CD4-positive, alpha-beta T cell (primary cell): ENCODE measurements around the gene FAM107B. TPM values are rescaled to one million over a fixed set of nuclear protein-coding genes. Genes with fewer than 3 reads are reported as not detected.

ENCODE experiments used
- ATAC-seq: fragments of 200-7000 bp; cut with Tn5 transposase; one replicate; pipeline ENCODE4 v1.10.0; 2022; ENCODE audit warnings: mild to moderate bottlenecking; ENCODE audit not compliant: poor library complexity
- CTCF ChIA-PET: fragments of 350-600 bp; sonication (Branson Sonifier 250); formaldehyde crosslinking; loops from one replicate; lab custom pipeline; 2021; ENCODE audit warnings: antibody characterized with exemption, inconsistent platforms; lab: Charles Lee
- POLR2A ChIA-PET: fragments of 350-600 bp; sonication (Branson Sonifier 250); formaldehyde crosslinking; loops from one replicate; lab custom pipeline; 2021; ENCODE audit warnings: antibody characterized with exemption, inconsistent platforms; lab: Charles Lee
- DNase-seq, 14 experiments: peaks; one replicate each; pipeline ENCODE4 v3.0.0-alpha.2; 2013 to 2020; ENCODE audit warnings: mixed read lengths in 2 of 14
- H3K27ac ChIP-seq, 2 donors: one replicate each; pipeline versions ENCODE4 v1.5.1 to v1.7.0; 2013; ENCODE audit warnings: low read length in 2 of 2, low read depth in 1 of 2, mild to moderate bottlenecking in 1 of 2
- H3K27me3 ChIP-seq, 2 experiments: 1 replicate in 1 of 2; 2 replicates in 1 of 2; pipeline versions ENCODE4 v1.6.1 to v1.7.0; 2013; ENCODE audit warnings: low read length in 2 of 2, control low read depth in 1 of 2, mild to moderate bottlenecking in 1 of 2, moderate library complexity in 1 of 2; ENCODE audit not compliant: insufficient read depth in 2 of 2, control insufficient read depth in 1 of 2
- H3K36me3 ChIP-seq: one replicate; pipeline ENCODE4 v1.6.1; 2013; ENCODE audit warnings: low read length, control low read depth; ENCODE audit not compliant: insufficient read depth
- H3K4me1 ChIP-seq: one replicate; pipeline ENCODE4 v1.6.1; 2013; ENCODE audit warnings: low read length, control low read depth; ENCODE audit not compliant: insufficient read depth
- H3K4me3 ChIP-seq: one replicate; pipeline ENCODE4 v1.5.1; 2013; ENCODE audit warnings: mild to moderate bottlenecking, low read length, moderate library complexity
- H3K9me3 ChIP-seq, 2 experiments: 1 replicate in 1 of 2; 2 replicates in 1 of 2; pipeline versions ENCODE4 v1.6.1 to v1.7.0; 2013; ENCODE audit warnings: low read length in 2 of 2, mild to moderate bottlenecking in 2 of 2, control low read depth in 1 of 2, moderate library complexity in 1 of 2; ENCODE audit not compliant: control insufficient read depth in 1 of 2, insufficient read depth in 1 of 2
- H3K27ac Mint-ChIP-seq: one replicate; pipeline ENCODE4 v1.8.0; 2020; ENCODE audit warnings: mixed read lengths
- H3K27me3 Mint-ChIP-seq: one replicate; pipeline ENCODE4 v1.8.0; 2021; ENCODE audit warnings: mixed read lengths
- H3K36me3 Mint-ChIP-seq: one replicate; pipeline ENCODE4 v1.8.0; 2021; ENCODE audit warnings: low read depth, mixed read lengths
- H3K4me1 Mint-ChIP-seq: one replicate; pipeline ENCODE4 v1.8.0; 2021; ENCODE audit warnings: low read depth, mixed read lengths
- H3K4me3 Mint-ChIP-seq: one replicate; pipeline ENCODE4 v1.8.0; 2020; ENCODE audit warnings: mild to moderate bottlenecking, mixed read lengths
- H3K9me3 Mint-ChIP-seq: one replicate; pipeline ENCODE4 v1.8.0; 2020; ENCODE audit warnings: mixed read lengths
- intact Hi-C, 2 experiments: fragments of 100-400 bp; cut with DNase I in 1 of 2; cut with micrococcal nuclease in 1 of 2; formaldehyde crosslinking; loops; one replicate each; pipeline versions ENCODE4 v1.15.1 to v1.9.0; 2023 to 2025; cut with DNase I, micrococcal nuclease
- total RNA-seq, 174 experiments: library from RNA in 2 of 174; stranded (reverse) in 2 of 174; gene quantifications; one replicate each; pipeline ENCODE4 v1.2.3 and lab custom pipeline; 2021 to 2026
- TF ChIP-seq, protein P1 (sequence below): fragments of 200-600 bp; IDR thresholded peaks from one replicate; pipeline ENCODE4 v1.8.0; 2022; ENCODE audit warnings: antibody characterized with exemption, mild to moderate bottlenecking

FAM107B gene
- total RNA-seq, 2 experiments from 2014 or later = 261 to 262 TPM

DNA sequence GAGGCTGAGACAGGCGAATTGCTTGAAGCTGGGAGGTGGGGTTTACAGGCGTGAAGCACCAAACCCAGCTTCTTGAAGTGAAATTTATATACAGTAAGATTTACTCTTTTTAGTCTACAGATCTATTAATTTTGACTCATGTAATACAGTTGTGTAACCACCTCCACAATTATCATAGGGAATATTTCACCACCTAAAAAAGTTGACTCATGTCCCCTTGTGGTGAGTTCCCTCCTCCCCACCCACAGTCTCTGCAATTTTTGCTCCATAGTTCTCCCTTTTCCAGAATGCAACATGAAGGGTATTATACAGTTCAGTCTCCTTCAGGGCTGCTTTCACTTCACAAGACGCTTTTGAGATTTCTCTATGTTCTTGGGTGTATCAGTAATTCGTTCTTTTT lies 156.8 kb downstream of the FAM107B start:
- peak overlapping the region; percentile 43 for H3K27ac Mint-ChIP-seq
- Histone ChIP-seq H3K27ac (no peak overlapping the region), H3K4me1 (peaks cover 14% of the 10 kb centered on the region), H3K27me3 (no peaks in the 10 kb centered on the region), H3K36me3 (no peaks in the 10 kb centered on the region), H3K4me3 (no peak overlapping the region), H3K9me3 (no peaks in the 10 kb centered on the region)
- peak in 2 of 14 experiments; percentile 47 to 59 for DNase-seq
- no peaks in the 10 kb centered on the region for H3K36me3 Mint-ChIP-seq
- intact Hi-C loops = loop anchor here in 1 of 2 experiments (2.0 kb wide), 1 partner anchor 15 kb away; no protein-coding TSS in a partner anchor
- peaks cover 17% of the 10 kb centered on the region for H3K4me1 Mint-ChIP-seq
- POLR2A ChIA-PET = interaction anchor here (1.0 kb wide), 1 partner anchor 31 kb away, joined by 3 read pairs; no protein-coding TSS in a partner anchor
- no peaks in the 10 kb centered on the region for H3K27me3 Mint-ChIP-seq
- ATAC-seq = no peak
- no peaks in the 10 kb centered on the region for H3K9me3 Mint-ChIP-seq
- CTCF ChIA-PET = interaction anchor here (0.7 to 0.8 kb wide), 2 partner anchors 49 to 107 kb away, joined by 3 read pairs; no protein-coding TSS in a partner anchor
- TF ChIP-seq, protein P1, sequence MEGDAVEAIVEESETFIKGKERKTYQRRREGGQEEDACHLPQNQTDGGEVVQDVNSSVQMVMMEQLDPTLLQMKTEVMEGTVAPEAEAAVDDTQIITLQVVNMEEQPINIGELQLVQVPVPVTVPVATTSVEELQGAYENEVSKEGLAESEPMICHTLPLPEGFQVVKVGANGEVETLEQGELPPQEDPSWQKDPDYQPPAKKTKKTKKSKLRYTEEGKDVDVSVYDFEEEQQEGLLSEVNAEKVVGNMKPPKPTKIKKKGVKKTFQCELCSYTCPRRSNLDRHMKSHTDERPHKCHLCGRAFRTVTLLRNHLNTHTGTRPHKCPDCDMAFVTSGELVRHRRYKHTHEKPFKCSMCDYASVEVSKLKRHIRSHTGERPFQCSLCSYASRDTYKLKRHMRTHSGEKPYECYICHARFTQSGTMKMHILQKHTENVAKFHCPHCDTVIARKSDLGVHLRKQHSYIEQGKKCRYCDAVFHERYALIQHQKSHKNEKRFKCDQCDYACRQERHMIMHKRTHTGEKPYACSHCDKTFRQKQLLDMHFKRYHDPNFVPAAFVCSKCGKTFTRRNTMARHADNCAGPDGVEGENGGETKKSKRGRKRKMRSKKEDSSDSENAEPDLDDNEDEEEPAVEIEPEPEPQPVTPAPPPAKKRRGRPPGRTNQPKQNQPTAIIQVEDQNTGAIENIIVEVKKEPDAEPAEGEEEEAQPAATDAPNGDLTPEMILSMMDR = no peak
- H3K4me3 Mint-ChIP-seq = no peak overlapping the region

DNA sequence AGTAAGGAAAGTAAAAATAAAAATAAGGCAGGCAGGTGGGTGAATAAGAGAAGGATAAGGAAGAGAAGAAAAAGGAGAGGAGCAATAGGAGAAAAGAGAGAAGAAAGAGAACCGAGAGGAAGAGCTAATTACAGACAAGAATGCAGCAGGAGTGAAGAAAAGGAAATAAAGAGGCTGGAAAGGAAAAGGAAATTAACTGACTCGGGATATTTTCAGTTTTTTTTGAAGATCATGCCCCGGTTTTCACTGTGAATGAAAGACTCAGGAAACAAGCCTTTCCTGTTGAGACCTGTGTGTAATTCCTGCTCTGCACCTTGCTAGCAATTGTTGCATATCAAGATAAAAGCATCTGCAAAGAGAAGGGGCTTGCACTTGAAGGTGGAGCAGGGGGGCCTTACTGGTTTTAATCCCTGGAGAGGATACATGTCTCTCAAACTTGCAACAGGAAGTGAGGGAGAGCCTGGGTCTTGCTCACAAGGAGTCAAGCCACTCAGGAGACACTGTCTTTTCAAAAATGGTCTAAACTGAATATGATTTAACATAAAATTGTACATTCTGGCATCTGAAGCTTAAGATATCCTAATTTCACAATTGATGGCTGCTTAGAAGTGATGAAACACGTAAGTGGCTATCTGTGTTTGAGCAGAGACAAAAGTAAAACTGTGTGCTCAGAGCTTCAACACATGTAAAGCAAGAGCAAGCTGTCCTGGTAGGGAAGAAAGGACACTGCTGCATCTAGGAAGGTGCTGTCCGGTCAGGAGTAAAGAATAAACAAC lies 157.6 kb downstream of the FAM107B start:
- H3K4me1 Mint-ChIP-seq = peaks cover 17% of the 10 kb centered on the region
- ATAC-seq (no peak), DNase-seq (peak in 1 of 14 experiments; percentile 26)
- intact Hi-C loops = loop anchor here in 1 of 2 experiments (2.0 kb wide), 1 partner anchor 16 kb away; no protein-coding TSS in a partner anchor
- TF ChIP-seq, protein P1 = no peak
- CTCF ChIA-PET = interaction anchor here (0.7 to 0.8 kb wide), 2 partner anchors 50 to 108 kb away, joined by 3 read pairs; no protein-coding TSS in a partner anchor
- peak overlapping the region; percentile 43 for H3K27ac Mint-ChIP-seq
- no peaks in the 10 kb centered on the region for H3K9me3 ChIP-seq
- H3K36me3 Mint-ChIP-seq = no peaks in the 10 kb centered on the region
- POLR2A ChIA-PET = interaction anchor here (0.6 to 1.0 kb wide), 3 partner anchors 11 to 31 kb away, joined by 3 to 5 read pairs (median 3); no protein-coding TSS in a partner anchor
- H3K27ac ChIP-seq = no peak overlapping the region
- H3K4me3 Mint-ChIP-seq = no peak overlapping the region
- H3K27me3 Mint-ChIP-seq = no peaks in the 10 kb centered on the region
- peaks cover 14% of the 10 kb centered on the region for H3K4me1 ChIP-seq
- no peaks in the 10 kb centered on the region for H3K9me3 Mint-ChIP-seq
- H3K36me3 ChIP-seq = no peaks in the 10 kb centered on the region
- H3K27me3 ChIP-seq = no peaks in the 10 kb centered on the region
- H3K4me3 ChIP-seq = no peak overlapping the region

DNA sequence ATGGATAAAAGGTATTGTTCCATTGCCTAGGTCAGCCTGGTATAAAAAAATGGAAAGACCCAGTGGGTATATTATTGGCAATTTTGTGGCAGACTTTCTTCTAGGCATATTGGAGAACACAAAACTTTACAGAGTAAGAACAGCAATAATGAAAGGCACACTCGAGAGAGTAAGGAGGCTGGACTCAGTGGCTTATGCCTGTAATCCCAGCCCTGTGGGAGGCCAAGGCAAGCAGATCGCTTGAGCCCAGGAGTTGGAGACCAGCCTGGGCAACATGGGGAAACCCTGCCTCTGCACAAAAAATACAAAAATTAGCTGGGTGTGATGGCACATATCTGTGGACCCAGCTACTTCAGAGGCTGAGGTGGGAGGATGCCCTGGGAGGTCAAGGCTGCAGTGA lies 158.2 kb downstream of the FAM107B start:
- no peaks in the 10 kb centered on the region for H3K9me3 Mint-ChIP-seq
- Histone ChIP-seq H3K4me3 (no peak overlapping the region), H3K27ac (no peak overlapping the region), H3K9me3 (no peaks in the 10 kb centered on the region), H3K36me3 (no peaks in the 10 kb centered on the region), H3K27me3 (no peaks in the 10 kb centered on the region), H3K4me1 (peaks cover 14% of the 10 kb centered on the region)
- ChIA-PET CTCF (no interaction called here), POLR2A (interaction anchor here (1.7 kb wide), 1 partner anchor 11 kb away, joined by 9 read pairs; no protein-coding TSS in a partner anchor)
- no peak overlapping the region for H3K4me3 Mint-ChIP-seq
- ATAC-seq (no peak), DNase-seq (no peak)
- H3K27ac Mint-ChIP-seq = peak overlapping the region; percentile 43
- no peaks in the 10 kb centered on the region for H3K27me3 Mint-ChIP-seq
- peaks cover 17% of the 10 kb centered on the region for H3K4me1 Mint-ChIP-seq
- TF ChIP-seq, protein P1 = no peak
- intact Hi-C loops = loop anchor here in 1 of 2 experiments (2.0 kb wide), 1 partner anchor 16 kb away; no protein-coding TSS in a partner anchor
- H3K36me3 Mint-ChIP-seq = no peaks in the 10 kb centered on the region
